OCI-LY3 (cell line): ENCODE results near the gene ACYP1.

ENCODE experiments used
- CTCF ChIP-seq: fragments of 200-600, 300-600 bp; sonication (generic); IDR thresholded peaks from 2 replicates; pipeline ENCODE4 v1.5.1; 2014; ENCODE audit warnings: antibody characterized with exemption, low read length, low read depth
- EZH2phosphoT487 ChIP-seq: fragments of 200-600 bp; shearing (Covaris generic); IDR thresholded peaks from 2 replicates; pipeline ENCODE4 v1.6.1; 2018; ENCODE audit warnings: antibody characterized with exemption, mixed run types, low read depth

GRCh38 chr14:75101491-75101890 is 37.7 kb upstream of the ACYP1 start:
- no peak for TF ChIP-seq CTCF
- TF ChIP-seq EZH2phosphoT487, result no peak
